H1 (cell line): ENCODE results near the gene EPSTI1. TPM values are rescaled to one million over a fixed set of nuclear protein-coding genes. Genes with fewer than 3 reads are reported as not detected.

ENCODE experiments used
- CTCF ChIA-PET: fragments of 300-600 bp; sonication (Branson Sonifier 250); formaldehyde crosslinking; loops from one replicate; lab custom pipeline; 2021; ENCODE audit not compliant: partially characterized antibody; lab: Charles Lee
- POLR2A ChIA-PET: fragments of 300-600 bp; sonication (Branson Sonifier 250); formaldehyde crosslinking; loops from one replicate; lab custom pipeline; 2021; ENCODE audit warnings: inconsistent platforms; ENCODE audit not compliant: partially characterized antibody; lab: Charles Lee
- DNase-seq, 2 experiments: peaks; one replicate each; pipeline versions ENCODE4 v3.0.0 to v3.0.0-alpha.2; 2010 to 2022; ENCODE audit warnings: low spot score in 2 of 2, low read depth in 1 of 2, mixed read lengths in 1 of 2
- FAIRE-seq: peaks from 2 replicates; lab custom pipeline; 2011; peaks lifted over from hg19 to GRCh38; lab: Jason Lieb, UNC
- H2AFZ ChIP-seq: 2 replicates; pipeline ENCODE4 v1.8.1; 2012; ENCODE audit warnings: low read length, inconsistent platforms
- H2AK5ac ChIP-seq: 2 replicates; pipeline ENCODE4 v1.6.1; 2013; ENCODE audit warnings: low read depth, low read length
- H2BK120ac ChIP-seq: replicated peaks from 2 replicates; pipeline ENCODE3; 2013; ENCODE audit warnings: low read depth, low read length, inconsistent platforms
- H2BK12ac ChIP-seq: 2 replicates; pipeline ENCODE4 v1.6.1; 2013; ENCODE audit warnings: low read depth, low read length
- H2BK15ac ChIP-seq: 2 replicates; pipeline ENCODE4 v1.6.1; 2013; ENCODE audit warnings: low read length
- H2BK20ac ChIP-seq: 2 replicates; pipeline ENCODE4 v1.6.1; 2013; ENCODE audit warnings: low read length
- H2BK5ac ChIP-seq: 2 replicates; pipeline ENCODE4 v1.6.1; 2013; ENCODE audit warnings: low read depth, low read length
- H3K14ac ChIP-seq: 2 replicates; pipeline ENCODE4 v1.6.1; 2013; ENCODE audit warnings: inconsistent platforms; ENCODE audit not compliant: insufficient read length
- H3K18ac ChIP-seq: 2 replicates; pipeline ENCODE4 v1.6.1; 2013; ENCODE audit warnings: low read length; ENCODE audit errors: extremely low read depth
- H3K23ac ChIP-seq: 2 replicates; pipeline ENCODE4 v1.6.1; 2013; ENCODE audit warnings: inconsistent platforms; ENCODE audit not compliant: insufficient read length
- H3K23me2 ChIP-seq: 2 replicates; pipeline ENCODE4 v1.6.1; 2013; ENCODE audit warnings: low read depth, low read length
- H3K27ac ChIP-seq: 2 replicates; pipeline ENCODE4 v1.6.1; 2011; ENCODE audit warnings: low read depth, low read length, inconsistent platforms
- H3K27me3 ChIP-seq, 4 experiments: replicated peaks in 1 of 4; 1 replicate in 1 of 4; 2 replicates in 3 of 4; pipeline versions ENCODE4 v1.6.1 to v1.8.1; 2011 to 2013; ENCODE audit warnings: low read length in 3 of 4, mild to moderate bottlenecking in 3 of 4, inconsistent platforms in 2 of 4, mixed read lengths in 2 of 4, moderate library complexity in 1 of 4; ENCODE audit not compliant: control insufficient read depth in 3 of 4, insufficient read depth in 3 of 4; ENCODE audit errors: extremely low read depth in 1 of 4
- H3K36me3 ChIP-seq, 4 experiments: 2 replicates each; pipeline versions ENCODE4 v1.6.1 to v1.8.1; 2011 to 2013; ENCODE audit warnings: mild to moderate bottlenecking in 4 of 4, low read length in 3 of 4, moderate library complexity in 2 of 4, control low read depth in 1 of 4, inconsistent platforms in 1 of 4; ENCODE audit not compliant: insufficient read depth in 4 of 4, control insufficient read depth in 2 of 4
- H3K4ac ChIP-seq: replicated peaks from 2 replicates; pipeline ENCODE3; 2013; ENCODE audit warnings: low read length, low read depth, mixed read lengths, inconsistent platforms; ENCODE audit not compliant: insufficient read length
- H3K4me1 ChIP-seq, 4 experiments: replicated peaks in 1 of 4; 1 replicate in 1 of 4; 2 replicates in 3 of 4; pipeline versions ENCODE4 v1.6.1 to v1.8.1; 2011 to 2013; ENCODE audit warnings: low read length in 3 of 4, inconsistent platforms in 2 of 4, mixed read lengths in 1 of 4; ENCODE audit not compliant: insufficient read depth in 4 of 4, control insufficient read depth in 3 of 4
- H3K4me2 ChIP-seq, 2 experiments: 2 replicates each; pipeline versions ENCODE4 v1.6.1 to v1.8.1; 2011 to 2013; ENCODE audit warnings: low read depth in 2 of 2, low read length in 2 of 2, control low read depth in 1 of 2, inconsistent platforms in 1 of 2, mild to moderate bottlenecking in 1 of 2; ENCODE audit not compliant: insufficient read depth in 1 of 2
- H3K4me3 ChIP-seq, 4 experiments: fragments of 200-600, 300-600 bp in 1 of 4; sonication (generic), shearing (Covaris generic), sonication (Bioruptor Twin) in 1 of 4; 2 replicates each; pipeline versions ENCODE4 v1.5.1 to v1.8.1; 2011 to 2016; ENCODE audit warnings: low read length in 4 of 4, low read depth in 3 of 4, control low read depth in 2 of 4, inconsistent platforms in 2 of 4, mild to moderate bottlenecking in 2 of 4, mixed read lengths in 1 of 4, moderate library complexity in 1 of 4; ENCODE audit not compliant: insufficient read depth in 2 of 4; ENCODE audit errors: extremely low read depth in 1 of 4
- H3K56ac ChIP-seq: replicated peaks from 2 replicates; pipeline ENCODE3; 2013; ENCODE audit warnings: low read depth, mild to moderate bottlenecking, mixed read lengths, low read length, inconsistent platforms; ENCODE audit not compliant: insufficient read length
- H3K79me1 ChIP-seq: 2 replicates; pipeline ENCODE4 v1.6.1; 2013; ENCODE audit warnings: low read depth, low read length, control low read depth
- H3K79me2 ChIP-seq, 2 experiments: 2 replicates each; pipeline versions ENCODE4 v1.6.1 to v1.8.1; 2012 to 2013; ENCODE audit warnings: low read length in 2 of 2, mild to moderate bottlenecking in 2 of 2, inconsistent platforms in 1 of 2; ENCODE audit not compliant: insufficient read depth in 2 of 2, control insufficient read depth in 1 of 2
- H3K9ac ChIP-seq, 4 experiments: replicated peaks in 1 of 4; 1 replicate in 1 of 4; 2 replicates in 3 of 4; pipeline versions ENCODE4 v1.6.1 to v1.8.1; 2011 to 2013; ENCODE audit warnings: low read depth in 3 of 4, low read length in 3 of 4, control low read depth in 2 of 4, mild to moderate bottlenecking in 2 of 4, moderate library complexity in 2 of 4, inconsistent platforms in 1 of 4; ENCODE audit errors: extremely low read depth in 1 of 4
- H3K9me3 ChIP-seq, 2 experiments: 2 replicates each; pipeline versions ENCODE4 v1.6.1 to v1.8.1; 2012 to 2013; ENCODE audit warnings: mild to moderate bottlenecking in 2 of 2, moderate library complexity in 2 of 2, control low read depth in 1 of 2, inconsistent platforms in 1 of 2, low read depth in 1 of 2, low read length in 1 of 2, mixed read lengths in 1 of 2; ENCODE audit not compliant: insufficient read depth in 2 of 2
- H4K20me1 ChIP-seq, 2 experiments: replicated peaks in 1 of 2; 2 replicates each; pipeline versions ENCODE3 to v1.8.1; 2011 to 2013; ENCODE audit warnings: inconsistent platforms in 2 of 2, low read length in 2 of 2, mild to moderate bottlenecking in 1 of 2; ENCODE audit not compliant: insufficient read depth in 2 of 2, control insufficient read depth in 1 of 2
- H4K5ac ChIP-seq: 2 replicates; pipeline ENCODE4 v1.6.1; 2013; ENCODE audit warnings: low read length, low read depth, mixed read lengths, inconsistent platforms; ENCODE audit not compliant: insufficient read length
- H4K8ac ChIP-seq: 2 replicates; pipeline ENCODE4 v1.8.0; 2013; ENCODE audit warnings: mild to moderate bottlenecking, moderate library complexity, low read length, inconsistent platforms; ENCODE audit not compliant: insufficient read depth; ENCODE audit errors: extremely low read depth
- H4K91ac ChIP-seq: replicated peaks from 2 replicates; pipeline ENCODE3; 2013; ENCODE audit warnings: low read length, mixed read lengths, inconsistent platforms; ENCODE audit not compliant: insufficient read length
- GABPA ChIP-seq: IDR thresholded peaks from 2 replicates; pipeline ENCODE4 v1.6.1; 2011; ENCODE audit warnings: mild to moderate bottlenecking, low read length, moderate library complexity, borderline replicate concordance; ENCODE audit not compliant: insufficient read depth
- WGBS, 2 experiments: shearing (Covaris generic) in 1 of 2; methylation state at CpG; one replicate each; pipeline versions ENCODE4 v1.1.6 to v1.1.7; 2013 to 2015; ENCODE audit warnings: low lambda C conversion rate in 2 of 2, mixed read lengths in 2 of 2, inconsistent platforms in 1 of 2, low coverage in 1 of 2, missing lambda C conversion rate in 1 of 2; ENCODE audit not compliant: insufficient replicate concordance in 2 of 2, insufficient coverage in 1 of 2, insufficient read length in 1 of 2; ENCODE audit errors: extremely low coverage in 1 of 2, missing lambda C conversion rate in 1 of 2; 5-methylcytosine and 5-hydroxymethylcytosine counted together
- polyA plus RNA-seq, 7 experiments: library from polyadenylated mRNA; depleted of rRNA in 3 of 7; stranded (reverse) in 5 of 7; unstranded in 2 of 7; fragments of >200 nt in 5 of 7; fragments of 200-250 nt in 2 of 7; gene quantifications; 1 replicate in 5 of 7; 2 replicates in 1 of 7; 4 replicates in 1 of 7; pipeline versions ENCODE4 v1.2.1 to v1.2.3, GENCODE V29; 2011 to 2013; ENCODE audit warnings: missing spikeins in 2 of 7, mixed read lengths in 2 of 7
- total RNA-seq: library from RNA; stranded (reverse); fragmentation: NEBNext Ultra II Directional; extraction: Animal tissue kit (Norgen Biotek cat#: 25700); gene quantifications from 2 replicates; pipeline ENCODE4 v1.2.1, GENCODE V29; 2021

EPSTI1 gene
- total and polyA plus RNA-seq, 2 of the 8 experiments (the other 6 are each of a cell fraction or from before 2014, with no cell fraction given) = 0.23 to 0.37 TPM

DNA sequence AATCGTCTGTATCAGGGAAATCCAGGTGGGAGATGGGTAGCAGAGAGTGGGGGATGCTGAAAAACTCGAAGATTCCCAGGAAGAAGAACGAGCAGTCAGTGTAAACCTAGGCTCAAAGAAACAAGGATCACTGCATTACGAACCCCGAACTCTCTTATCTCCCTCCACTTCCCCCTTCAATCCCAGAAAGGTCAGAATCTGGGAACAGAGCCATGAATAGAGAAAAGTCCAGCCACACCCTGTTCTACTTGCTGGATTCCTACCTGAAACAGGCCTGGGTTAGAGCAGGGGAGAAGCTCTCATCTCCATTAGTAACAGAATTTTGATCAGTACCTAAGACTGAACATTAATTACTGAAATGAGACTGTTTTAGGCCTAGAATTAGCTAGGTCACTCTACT, 24.4 kb downstream of the EPSTI1 start:
- Histone ChIP-seq H2BK5ac (no peak overlapping the region), H3K23ac (no peak overlapping the region), H2BK20ac (peak overlapping the region; percentile 35; the same call in 1 of the 2 replicates), H3K4me3 (no peak overlapping the region), H2BK12ac (no peak overlapping the region), H3K27ac (no peak overlapping the region), H4K8ac (no peak overlapping the region), H3K18ac (no peak overlapping the region), H3K9ac (no peak overlapping the region), H3K14ac (no peak overlapping the region), H3K56ac (no peak overlapping the region), H4K91ac (no peak overlapping the region), H2AFZ (no peak overlapping the region), H3K4me1 (peaks cover 3 to 12% (median 4%) of the 10 kb centered on the region in 4 experiments; a peak in 5 of 7 replicates), H3K9me3 (no peaks in the 10 kb centered on the region), H3K4me2 (no peak overlapping the region), H2AK5ac (no peak overlapping the region), H4K5ac (no peak overlapping the region), H3K79me1 (no peaks in the 10 kb centered on the region), H3K27me3 (no peaks in the 10 kb centered on the region), H3K79me2 (no peaks in the 10 kb centered on the region), H4K20me1 (no peaks in the 10 kb centered on the region), H3K23me2 (no peaks in the 10 kb centered on the region), H3K4ac (no peak overlapping the region), H2BK15ac (no peak overlapping the region), H2BK120ac (no peak overlapping the region), H3K36me3 (no peaks in the 10 kb centered on the region)
- no peak for TF ChIP-seq GABPA
- no peak for FAIRE-seq
- DNase-seq = no peak
- 87% methylated on average over 5 of the region's 5 CpGs; no CpG with 5 or more reads in 1 of the 2 experiments for WGBS, 2 experiments
- ChIA-PET POLR2A (no interaction called here), CTCF (interaction anchor here (1.4 to 3.0 kb wide), 8 partner anchors 12 to 169 kb away, joined by 4 to 25 read pairs (median 14); partner anchors contain the start of gene EPSTI1)
